HepG2 (cell line): Measurements from ENCODE around the gene ASPHD1. TPM values are rescaled to one million over a fixed set of nuclear protein-coding genes. Genes with fewer than 3 reads are reported as not detected.

Experiments used
- AHR ChIP-seq: IDR thresholded peaks from 2 replicates; pipeline ENCODE4 v1.6.1; 2018; ENCODE audit warnings: missing genetic modification reagents, missing compliant biosample characterization
- ATF5 ChIP-seq: sonication (generic); formaldehyde crosslinking; IDR thresholded peaks from 2 replicates; pipeline ENCODE4 v1.4.0; 2020; ENCODE audit warnings: mild to moderate bottlenecking, low read depth, missing genetic modification reagents
- BATF2 ChIP-seq: sonication (generic); formaldehyde crosslinking; IDR thresholded peaks from 2 replicates; pipeline ENCODE4 v1.8.0; 2022; ENCODE audit warnings: mild to moderate bottlenecking, missing genetic modification reagents, moderate library complexity
- DDIT3 ChIP-seq: sonication (generic); formaldehyde crosslinking; IDR thresholded peaks from 2 replicates; pipeline ENCODE4 v1.4.0; 2020; ENCODE audit warnings: mild to moderate bottlenecking, missing genetic modification reagents
- DR1 ChIP-seq: sonication (generic); formaldehyde crosslinking; IDR thresholded peaks from 2 replicates; pipeline ENCODE4 v1.8.0; 2021; ENCODE audit warnings: mild to moderate bottlenecking, missing genetic modification reagents, inconsistent platforms
- ELF1 ChIP-seq: sonication (generic); formaldehyde crosslinking; IDR thresholded peaks from 2 replicates; pipeline ENCODE4 v1.4.0; 2020; ENCODE audit warnings: missing genetic modification reagents
- NR2C2 ChIP-seq: sonication (generic); formaldehyde crosslinking; IDR thresholded peaks from 2 replicates; pipeline ENCODE4 v1.4.0; 2020; ENCODE audit warnings: missing genetic modification reagents, mild to moderate bottlenecking, moderate library complexity, borderline replicate concordance
- SNAPC5 ChIP-seq: sonication (generic); formaldehyde crosslinking; IDR thresholded peaks from 2 replicates; pipeline ENCODE4 v1.8.1; 2023; ENCODE audit warnings: mild to moderate bottlenecking, missing genetic modification reagents, borderline replicate concordance
- SNRNP70 ChIP-seq: fragments of 200-400 bp; formaldehyde crosslinking; IDR thresholded peaks from 2 replicates; pipeline ENCODE4 v1.6.1; 2017; ENCODE audit warnings: mild to moderate bottlenecking, low read depth, low read length, moderate library complexity
- TBX2 ChIP-seq: sonication (generic); formaldehyde crosslinking; IDR thresholded peaks from 2 replicates; pipeline ENCODE4 v1.5.0; 2020; ENCODE audit warnings: missing genetic modification reagents, mild to moderate bottlenecking, borderline replicate concordance
- TEF ChIP-seq: sonication (generic); formaldehyde crosslinking; IDR thresholded peaks from 2 replicates; pipeline ENCODE4 v1.5.0; 2020; ENCODE audit warnings: missing genetic modification reagents
- THAP7 ChIP-seq: sonication (generic); formaldehyde crosslinking; IDR thresholded peaks from 2 replicates; pipeline ENCODE4 v1.8.1; 2023; ENCODE audit warnings: mild to moderate bottlenecking, missing genetic modification reagents
- USF2 ChIP-seq, 2 experiments: sonication (generic) in 1 of 2; formaldehyde crosslinking in 1 of 2; IDR thresholded peaks; 2 replicates each; pipeline versions ENCODE4 v1.5.1 to v1.6.1; 2011 to 2020; ENCODE audit warnings: borderline replicate concordance in 1 of 2, low read depth in 1 of 2, low read length in 1 of 2, mild to moderate bottlenecking in 1 of 2, missing genetic modification reagents in 1 of 2, moderate library complexity in 1 of 2
- ZBTB49 ChIP-seq: sonication (generic); formaldehyde crosslinking; IDR thresholded peaks from 2 replicates; pipeline ENCODE4 v1.4.0; 2020; ENCODE audit warnings: missing genetic modification reagents, borderline replicate concordance
- ZBTB7B ChIP-seq: sonication (generic); formaldehyde crosslinking; IDR thresholded peaks from 2 replicates; pipeline ENCODE4 v1.4.0; 2020; ENCODE audit warnings: missing genetic modification reagents
- ZFP1 ChIP-seq: IDR thresholded peaks from 2 replicates; pipeline ENCODE4 v1.6.1; 2016
- ZNF138 ChIP-seq: sonication (generic); formaldehyde crosslinking; IDR thresholded peaks from 2 replicates; pipeline ENCODE4 v1.5.0; 2020; ENCODE audit warnings: mild to moderate bottlenecking, low read depth, missing genetic modification reagents
- ZNF460 ChIP-seq: sonication (generic); formaldehyde crosslinking; IDR thresholded peaks from 2 replicates; pipeline ENCODE4 v1.5.1; 2020; ENCODE audit warnings: missing genetic modification reagents, mild to moderate bottlenecking, borderline replicate concordance
- ZNF598 ChIP-seq: sonication (generic); formaldehyde crosslinking; IDR thresholded peaks from 2 replicates; pipeline ENCODE4 v1.5.1; 2020; ENCODE audit warnings: mild to moderate bottlenecking, missing genetic modification reagents, borderline replicate concordance
- ZNF674 ChIP-seq: sonication (generic); formaldehyde crosslinking; IDR thresholded peaks from 2 replicates; pipeline ENCODE4 v1.5.0; 2020; ENCODE audit warnings: low read depth, mild to moderate bottlenecking, missing genetic modification reagents
- ZSCAN22 ChIP-seq: sonication (generic); formaldehyde crosslinking; IDR thresholded peaks from 2 replicates; pipeline ENCODE4 v1.4.0; 2020; ENCODE audit warnings: mild to moderate bottlenecking, missing genetic modification reagents
- polyA plus RNA-seq, 8 experiments: library from polyadenylated mRNA; depleted of rRNA in 3 of 8; stranded (reverse) in 7 of 8; unstranded in 1 of 8; fragments of >200 nt; fragmentation: Illumina TruSeq in 4 of 8; extraction: Trizol in 4 of 8; gene quantifications; 2 replicates each; pipeline versions ENCODE4 v1.2.1 to v1.2.3, GENCODE V29; 2011 to 2016; ENCODE audit warnings: low read depth in 4 of 8, missing spikeins in 1 of 8, mixed read lengths in 1 of 8; ENCODE audit not compliant: insufficient read depth in 1 of 8
- total RNA-seq, 5 experiments: library from RNA; depleted of rRNA; stranded (reverse); fragments of >200 nt; fragmentation: Illumina TruSeq; extraction: Trizol; gene quantifications; 2 replicates each; pipeline ENCODE4 v1.2.3, GENCODE V29; 2016; ENCODE audit warnings: low read depth in 1 of 5

ASPHD1 gene
- total and polyA plus RNA-seq, 2 of the 13 experiments (the other 11 are each of a cell fraction or from before 2014, with no cell fraction given), result 13.1 to 19.7 TPM

- no peak; the same call in none of the 2 replicates for TF ChIP-seq THAP7 (CRISPR knock-in tag)
- no peak for TF ChIP-seq USF2 (IDR thresholded peaks at IDR 0.05; ENCODE audit: low read depth, low read length)
- no peak for TF ChIP-seq USF2 (CRISPR knock-in tag; IDR thresholded peaks at IDR 0.05; ENCODE audit: borderline replicate concordance)
- no peak; the same call in 1 of the 2 replicates for TF ChIP-seq TEF (CRISPR knock-in tag)
- TF ChIP-seq ZBTB7B (CRISPR knock-in tag), result peak; percentile 75; the same call in 1 of the 2 replicates
- TF ChIP-seq ZBTB49, result peak; percentile 96
- TF ChIP-seq ATF5 (CRISPR knock-in tag), result no peak
- TF ChIP-seq DR1 (CRISPR knock-in tag), result no peak; the same call in 1 of the 2 replicates
- no peak for TF ChIP-seq ZNF598 (CRISPR knock-in tag)
- 0 out of 2 replicates have a peak, but pooled peaks have one; percentile 77 for TF ChIP-seq SNAPC5
- TF ChIP-seq ZNF674, result no peak
- TF ChIP-seq ZFP1, result peak; percentile 69; the same call in 1 of the 2 replicates
- peak; percentile 52 for TF ChIP-seq TBX2 (CRISPR knock-in tag)
- no peak for TF ChIP-seq DDIT3
- TF ChIP-seq ELF1 (CRISPR knock-in tag), result no peak
- no peak; the same call in 1 of the 2 replicates for TF ChIP-seq BATF2 (CRISPR knock-in tag)
- TF ChIP-seq ZNF460 (CRISPR knock-in tag), result no peak
- TF ChIP-seq ZSCAN22 (CRISPR knock-in tag), result 0 out of 2 replicates have a peak, but pooled peaks have one; percentile 22
- no peak for TF ChIP-seq NR2C2 (CRISPR knock-in tag)
- TF ChIP-seq SNRNP70, result no peak
- TF ChIP-seq AHR (CRISPR knock-in tag), result peak; percentile 94
- no peak for TF ChIP-seq ZNF138 (CRISPR knock-in tag)
Observed at GRCh38 chr16:29899516-29900101, 679 bp upstream of the ASPHD1 start, which contains the start of gene SEZ6L2 (continued).
